Keratinocyte (primary cell): ENCODE measurements around the gene ESRRB. TPM values are rescaled to one million over a fixed set of nuclear protein-coding genes. Genes with fewer than 3 reads are reported as not detected.

Source experiments
- DNase-seq: peaks from one replicate; pipeline ENCODE4 v3.0.0-alpha.2; 2011; ENCODE audit warnings: low read depth, missing footprints, low spot score
- FAIRE-seq: peaks from 2 replicates; lab custom pipeline; 2011; peaks lifted over from hg19 to GRCh38; lab: Jason Lieb, UNC
- H2AFZ ChIP-seq: 2 replicates; pipeline ENCODE4 v1.6.0; 2012; ENCODE audit warnings: low read length, control low read depth, inconsistent platforms; ENCODE audit not compliant: control insufficient read depth
- H3K27ac ChIP-seq: 2 replicates; pipeline ENCODE4 v1.5.1; 2011; ENCODE audit warnings: low read length; ENCODE audit not compliant: control insufficient read depth, insufficient read depth
- H3K27me3 ChIP-seq: 3 replicates; pipeline ENCODE4 v1.6.0; 2011; ENCODE audit warnings: low read length; ENCODE audit not compliant: control insufficient read depth, insufficient read depth; ENCODE audit errors: extremely low read depth
- H3K36me3 ChIP-seq, 2 experiments: 2 replicates in 1 of 2; 3 replicates in 1 of 2; pipeline ENCODE4 v1.5.1; 2011; ENCODE audit warnings: low read length in 2 of 2, mild to moderate bottlenecking in 1 of 2; ENCODE audit not compliant: control insufficient read depth in 2 of 2, insufficient read depth in 2 of 2; ENCODE audit errors: extremely low read depth in 1 of 2
- H3K4me1 ChIP-seq: 3 replicates; pipeline ENCODE4 v1.5.1; 2011; ENCODE audit warnings: low read length; ENCODE audit not compliant: control insufficient read depth, insufficient read depth; ENCODE audit errors: extremely low read depth
- H3K4me2 ChIP-seq: 3 replicates; pipeline ENCODE4 v1.6.0; 2011; ENCODE audit warnings: low read depth, low read length; ENCODE audit not compliant: control insufficient read depth, insufficient read depth; ENCODE audit errors: extremely low read depth
- H3K4me3 ChIP-seq, 3 experiments: fragments of 200-600 bp in 1 of 3; sonication (generic) in 1 of 3; 2 replicates in 2 of 3; 3 replicates in 1 of 3; pipeline ENCODE4 v1.5.1; 2011 to 2016; ENCODE audit warnings: low read length in 3 of 3, mild to moderate bottlenecking in 3 of 3, control low read depth in 2 of 3, inconsistent platforms in 1 of 3, low read depth in 1 of 3, mixed read lengths in 1 of 3, mixed run types in 1 of 3, moderate library complexity in 1 of 3; ENCODE audit not compliant: control insufficient read depth in 2 of 3, insufficient read depth in 2 of 3; ENCODE audit errors: extremely low read depth in 1 of 3
- H3K79me2 ChIP-seq: 2 replicates; pipeline ENCODE4 v1.6.0; 2012; ENCODE audit warnings: low read length; ENCODE audit not compliant: control insufficient read depth, insufficient read depth
- H3K9ac ChIP-seq: 3 replicates; pipeline ENCODE4 v1.6.0; 2011; ENCODE audit warnings: low read length; ENCODE audit not compliant: control insufficient read depth, insufficient read depth; ENCODE audit errors: extremely low read depth
- H3K9me1 ChIP-seq: 3 replicates; pipeline ENCODE4 v1.6.0; 2011; ENCODE audit warnings: low read length; ENCODE audit not compliant: control insufficient read depth, insufficient read depth; ENCODE audit errors: extremely low read depth
- H3K9me3 ChIP-seq: 2 replicates; pipeline ENCODE4 v1.5.1; 2012; ENCODE audit warnings: low read depth, low read length; ENCODE audit not compliant: control insufficient read depth
- H4K20me1 ChIP-seq: 3 replicates; pipeline ENCODE4 v1.6.0; 2011; ENCODE audit warnings: low read length; ENCODE audit not compliant: control insufficient read depth, insufficient read depth; ENCODE audit errors: extremely low read depth
- EZH2 ChIP-seq: IDR thresholded peaks from one replicate; pipeline ENCODE4 v1.6.1; 2012; ENCODE audit warnings: inconsistent platforms, mild to moderate bottlenecking, low read length, moderate library complexity
- dilution Hi-C: fragments of 300-500 bp; cut with MboI; formaldehyde crosslinking; loops from one replicate; pipeline ENCODE4 v1.7.0; 2020; ENCODE audit warnings: low sequenced_read_pairs; ENCODE audit not compliant: extremely low pct_ligation_motif_present
- polyA plus RNA-seq, 5 experiments: library from polyadenylated mRNA; depleted of rRNA in 3 of 5; stranded (reverse) in 3 of 5; stranded (forward) in 1 of 5; unstranded in 1 of 5; fragments of >200 nt; gene quantifications; 1 replicate in 1 of 5; 2 replicates in 3 of 5; 3 replicates in 1 of 5; pipeline versions ENCODE4 v1.2.1 to v1.2.3, GENCODE V29; 2011 to 2012; ENCODE audit warnings: missing spikeins in 2 of 5, low read depth in 1 of 5, low replicate concordance in 1 of 5
- TF ChIP-seq, protein P1 (sequence below), 3 experiments: IDR thresholded peaks in 1 of 3; conservative IDR thresholded peaks in 1 of 3; optimal IDR thresholded peaks in 1 of 3; 2 replicates in 2 of 3; 3 replicates in 1 of 3; pipeline versions ENCODE3 to v1.5.1; 2011; ENCODE audit warnings: low read length in 3 of 3, mild to moderate bottlenecking in 3 of 3, moderate library complexity in 2 of 3, control low read depth in 1 of 3, inconsistent platforms in 1 of 3; ENCODE audit not compliant: insufficient read depth in 2 of 3; ENCODE audit errors: extremely low read depth in 1 of 3

The ESRRB gene
- polyA plus RNA-seq, 1 donor (not counting 4 experiments of a cell fraction or from before 2014, with no cell fraction given), result 0.01 TPM

GRCh38 chr14:76495983-76496382 is 120.0 kb downstream of the ESRRB start:
- no peaks in the 10 kb centered on the region for H3K9me3 ChIP-seq
- peaks cover 5% of the 10 kb centered on the region for H3K27me3 ChIP-seq
- TF ChIP-seq EZH2, result no peak
- TF ChIP-seq, protein P1, sequence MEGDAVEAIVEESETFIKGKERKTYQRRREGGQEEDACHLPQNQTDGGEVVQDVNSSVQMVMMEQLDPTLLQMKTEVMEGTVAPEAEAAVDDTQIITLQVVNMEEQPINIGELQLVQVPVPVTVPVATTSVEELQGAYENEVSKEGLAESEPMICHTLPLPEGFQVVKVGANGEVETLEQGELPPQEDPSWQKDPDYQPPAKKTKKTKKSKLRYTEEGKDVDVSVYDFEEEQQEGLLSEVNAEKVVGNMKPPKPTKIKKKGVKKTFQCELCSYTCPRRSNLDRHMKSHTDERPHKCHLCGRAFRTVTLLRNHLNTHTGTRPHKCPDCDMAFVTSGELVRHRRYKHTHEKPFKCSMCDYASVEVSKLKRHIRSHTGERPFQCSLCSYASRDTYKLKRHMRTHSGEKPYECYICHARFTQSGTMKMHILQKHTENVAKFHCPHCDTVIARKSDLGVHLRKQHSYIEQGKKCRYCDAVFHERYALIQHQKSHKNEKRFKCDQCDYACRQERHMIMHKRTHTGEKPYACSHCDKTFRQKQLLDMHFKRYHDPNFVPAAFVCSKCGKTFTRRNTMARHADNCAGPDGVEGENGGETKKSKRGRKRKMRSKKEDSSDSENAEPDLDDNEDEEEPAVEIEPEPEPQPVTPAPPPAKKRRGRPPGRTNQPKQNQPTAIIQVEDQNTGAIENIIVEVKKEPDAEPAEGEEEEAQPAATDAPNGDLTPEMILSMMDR (optimal IDR thresholded peaks at IDR 0.05 in 1 of 3, IDR thresholded peaks at IDR 0.05 in 1 of 3, conservative IDR thresholded peaks at IDR 0.05 in 1 of 3; ENCODE audit: extremely low read depth in 1 of 3, insufficient read depth in 2 of 3, low read length in 3 of 3), result no peak
- FAIRE-seq (no peak), DNase-seq (no peak)
- no peaks in the 10 kb centered on the region for H3K36me3 ChIP-seq
- dilution Hi-C loops, result no loop called here
- H3K79me2 ChIP-seq, result no peaks in the 10 kb centered on the region
- H3K4me1 ChIP-seq, result no peaks in the 10 kb centered on the region
- H3K9ac ChIP-seq, result no peak overlapping the region
- no peak overlapping the region for H3K27ac ChIP-seq
- no peak overlapping the region for H3K4me3 ChIP-seq
- no peaks in the 10 kb centered on the region for H3K9me1 ChIP-seq
- H2AFZ ChIP-seq, result no peak overlapping the region
- no peaks in the 10 kb centered on the region for H4K20me1 ChIP-seq
- H3K4me2 ChIP-seq, result no peak overlapping the region

- H3K36me3 ChIP-seq, result no peaks in the 10 kb centered on the region
- no peaks in the 10 kb centered on the region for H4K20me1 ChIP-seq
- peaks cover 8% of the 10 kb centered on the region for H3K27me3 ChIP-seq
- no peak overlapping the region for H3K4me2 ChIP-seq
- H3K27ac ChIP-seq, result no peak overlapping the region
- no peak for TF ChIP-seq EZH2
- TF ChIP-seq, protein P1 (optimal IDR thresholded peaks at IDR 0.05 in 1 of 3, IDR thresholded peaks at IDR 0.05 in 1 of 3, conservative IDR thresholded peaks at IDR 0.05 in 1 of 3; ENCODE audit: extremely low read depth in 1 of 3, insufficient read depth in 2 of 3, low read length in 3 of 3), result no peak
- no peak overlapping the region for H2AFZ ChIP-seq
- no peaks in the 10 kb centered on the region for H3K9me3 ChIP-seq
- H3K9ac ChIP-seq, result no peak overlapping the region
- H3K79me2 ChIP-seq, result no peaks in the 10 kb centered on the region
- DNase-seq (no peak), FAIRE-seq (no peak)
- no peaks in the 10 kb centered on the region for H3K4me1 ChIP-seq
- dilution Hi-C loops, result no loop called here
- H3K4me3 ChIP-seq, result no peak overlapping the region
- H3K9me1 ChIP-seq, result no peaks in the 10 kb centered on the region
Measured at GRCh38 chr14:76496595-76496994, 120.7 kb downstream of the ESRRB start.
